HepG2 (cell line): ENCODE measurements around the gene SH3D21. TPM values are rescaled to one million over a fixed set of nuclear protein-coding genes. Genes with fewer than 3 reads are reported as not detected.
A peak's percentile ranks its signal among the peaks of the same experiment; 100 is the strongest.

ENCODE experiments used
- CBX2 ChIP-seq, 2 experiments: fragments of 200-600 bp in 1 of 2; sonication (generic); formaldehyde crosslinking in 1 of 2; IDR thresholded peaks; 2 replicates each; pipeline versions ENCODE4 v1.7.0 to v1.8.1; 2018 to 2022; ENCODE audit warnings: low read depth in 2 of 2, low read length in 1 of 2, mild to moderate bottlenecking in 1 of 2, missing genetic modification reagents in 1 of 2
- HNF4A ChIP-seq: sonication (generic); formaldehyde crosslinking; IDR thresholded peaks from 2 replicates; pipeline ENCODE4 v1.4.0; 2020; ENCODE audit warnings: missing genetic modification reagents
- MAFF ChIP-seq: IDR thresholded peaks from 2 replicates; pipeline ENCODE4 v1.6.1; 2011; ENCODE audit warnings: low read depth, low read length, improper control_type of control experiment
- MED13 ChIP-seq: sonication (generic); formaldehyde crosslinking; IDR thresholded peaks from 2 replicates; pipeline ENCODE4 v1.5.0; 2020; ENCODE audit warnings: missing genetic modification reagents
- MIER3 ChIP-seq: IDR thresholded peaks from 2 replicates; pipeline ENCODE4 v1.6.1; 2016; ENCODE audit warnings: missing compliant biosample characterization, borderline replicate concordance
- MXD4 ChIP-seq: IDR thresholded peaks from 2 replicates; pipeline ENCODE4 v1.6.1; 2016; ENCODE audit warnings: mild to moderate bottlenecking, missing biosample characterization, missing genetic modification reagents
- NFE2 ChIP-seq: sonication (generic); formaldehyde crosslinking; IDR thresholded peaks from 2 replicates; pipeline ENCODE4 v1.4.0; 2020; ENCODE audit warnings: missing genetic modification reagents
- NR2F1 ChIP-seq, 2 experiments: fragments of 450-650 bp in 1 of 2; formaldehyde crosslinking in 1 of 2; IDR thresholded peaks; 2 replicates each; pipeline versions ENCODE4 v1.5.0 to v1.6.1; 2016 to 2020; ENCODE audit warnings: mild to moderate bottlenecking in 1 of 2, missing compliant biosample characterization in 1 of 2, missing genetic modification reagents in 1 of 2, moderate library complexity in 1 of 2
- POGZ ChIP-seq: sonication (generic); formaldehyde crosslinking; IDR thresholded peaks from 2 replicates; pipeline ENCODE4 v1.4.0; 2020; ENCODE audit warnings: mild to moderate bottlenecking, missing genetic modification reagents
- REST ChIP-seq, 2 experiments: IDR thresholded peaks; 2 replicates each; pipeline ENCODE4 v1.6.1; 2011 to 2012; ENCODE audit warnings: low read length in 2 of 2, borderline replicate concordance in 1 of 2, low read depth in 1 of 2, mild to moderate bottlenecking in 1 of 2, moderate library complexity in 1 of 2
- SMAD9 ChIP-seq: sonication (generic); formaldehyde crosslinking; IDR thresholded peaks from 2 replicates; pipeline ENCODE4 v1.5.1; 2020; ENCODE audit warnings: mild to moderate bottlenecking, missing genetic modification reagents
- TMF1 ChIP-seq: sonication (generic); formaldehyde crosslinking; IDR thresholded peaks from 2 replicates; pipeline ENCODE4 v1.8.1; 2022; ENCODE audit warnings: low read depth, missing genetic modification reagents
- ZNF136 ChIP-seq: sonication (generic); formaldehyde crosslinking; IDR thresholded peaks from 2 replicates; pipeline ENCODE4 v1.8.1; 2022; ENCODE audit warnings: low read depth, mild to moderate bottlenecking, moderate library complexity, missing genetic modification reagents
- ZNF451 ChIP-seq: sonication (generic); formaldehyde crosslinking; IDR thresholded peaks from 2 replicates; pipeline ENCODE4 v1.5.0; 2020; ENCODE audit warnings: mild to moderate bottlenecking, missing genetic modification reagents
- ZNF546 ChIP-seq: sonication (generic); formaldehyde crosslinking; conservative IDR thresholded peaks from 2 replicates; pipeline ENCODE4 v1.8.1; 2023; ENCODE audit warnings: mild to moderate bottlenecking, missing genetic modification reagents
- ZNF569 ChIP-seq: sonication (generic); formaldehyde crosslinking; IDR thresholded peaks from 2 replicates; pipeline ENCODE4 v1.5.0; 2020; ENCODE audit warnings: mild to moderate bottlenecking, missing genetic modification reagents, moderate library complexity, borderline replicate concordance
- ZNF790 ChIP-seq: sonication (generic); formaldehyde crosslinking; IDR thresholded peaks from 2 replicates; pipeline ENCODE4 v1.8.0; 2022; ENCODE audit warnings: missing genetic modification reagents, mild to moderate bottlenecking, borderline replicate concordance
- ZNF878 ChIP-seq: sonication (generic); formaldehyde crosslinking; IDR thresholded peaks from 2 replicates; pipeline ENCODE4 v1.8.1; 2023; ENCODE audit warnings: mild to moderate bottlenecking, missing genetic modification reagents, moderate library complexity
- ZSCAN21 ChIP-seq: sonication (generic); formaldehyde crosslinking; IDR thresholded peaks from 2 replicates; pipeline ENCODE4 v1.8.0; 2022; ENCODE audit warnings: mild to moderate bottlenecking, missing genetic modification reagents, moderate library complexity, borderline replicate concordance
- polyA plus RNA-seq, 8 experiments: library from polyadenylated mRNA; depleted of rRNA in 3 of 8; stranded (reverse) in 7 of 8; unstranded in 1 of 8; fragments of >200 nt; fragmentation: Illumina TruSeq in 4 of 8; extraction: Trizol in 4 of 8; gene quantifications; 2 replicates each; pipeline versions ENCODE4 v1.2.1 to v1.2.3, GENCODE V29; 2011 to 2016; ENCODE audit warnings: low read depth in 4 of 8, missing spikeins in 1 of 8, mixed read lengths in 1 of 8; ENCODE audit not compliant: insufficient read depth in 1 of 8
- total RNA-seq, 5 experiments: library from RNA; depleted of rRNA; stranded (reverse); fragments of >200 nt; fragmentation: Illumina TruSeq; extraction: Trizol; gene quantifications; 2 replicates each; pipeline ENCODE4 v1.2.3, GENCODE V29; 2016; ENCODE audit warnings: low read depth in 1 of 5
- TF ChIP-seq, protein P1 (sequence below): sonication (generic); formaldehyde crosslinking; IDR thresholded peaks from 2 replicates; pipeline ENCODE4 v1.8.1; 2022; ENCODE audit warnings: low read depth, mild to moderate bottlenecking, missing genetic modification reagents
- TF ChIP-seq, protein P2 (sequence below): sonication (generic); formaldehyde crosslinking; IDR thresholded peaks from 2 replicates; pipeline ENCODE4 v1.5.0; 2020; ENCODE audit warnings: mild to moderate bottlenecking, missing genetic modification reagents

SH3D21 gene
- total and polyA plus RNA-seq, 2 of the 13 experiments (the other 11 are each of a cell fraction or from before 2014, with no cell fraction given), result 5.1 to 8.6 TPM

DNA sequence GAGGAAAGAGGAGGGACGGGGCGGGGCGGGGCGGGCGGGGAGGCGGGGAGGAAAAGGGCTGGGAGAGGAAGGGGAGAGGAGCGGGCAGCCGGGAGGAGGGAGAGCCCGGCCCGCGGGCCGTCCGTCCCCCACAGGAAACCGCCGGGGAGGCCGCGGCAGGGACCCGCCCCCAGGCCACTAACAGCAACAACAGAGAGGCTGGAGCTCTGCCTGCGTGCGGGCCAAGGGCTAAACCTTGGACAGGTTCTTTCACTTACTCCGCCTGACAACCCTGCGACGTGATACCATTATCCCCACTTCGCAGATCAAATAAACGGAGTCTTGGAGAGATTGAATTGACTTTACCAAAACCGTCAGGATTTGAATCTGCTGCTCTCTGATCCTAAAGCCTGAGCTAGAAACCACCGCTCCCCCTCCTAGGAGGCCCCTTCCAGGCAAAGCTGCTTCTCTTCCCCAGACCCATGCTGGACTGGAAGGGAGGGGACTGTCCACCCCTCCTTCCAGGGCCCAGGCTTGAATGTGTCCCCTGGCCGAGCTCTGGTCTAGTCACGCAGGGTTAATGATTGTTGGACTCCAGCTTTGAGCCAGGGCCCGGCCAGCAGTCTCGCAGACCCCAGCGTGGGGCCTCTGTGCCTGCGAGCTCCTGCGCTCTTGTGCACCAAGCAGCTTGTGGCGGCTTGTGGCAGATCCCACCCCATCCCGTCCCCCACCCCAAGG lies 17.6 kb downstream of the SH3D21 start, which contains the start of gene EVA1B (continued):
- peak in 1 of 2 experiments; percentile 7; a peak in 1 of 4 replicates for TF ChIP-seq REST (IDR thresholded peaks at IDR 0.05; ENCODE audit: borderline replicate concordance in 1 of 2, low read depth in 1 of 2, low read length in 2 of 2)
- TF ChIP-seq SMAD9 (CRISPR knock-in tag), result no peak
- TF ChIP-seq MAFF, result no peak
- no peak for TF ChIP-seq NR2F1 (CRISPR knock-in tag; IDR thresholded peaks at IDR 0.05)
- TF ChIP-seq TMF1 (CRISPR knock-in tag), result no peak
- no peak for TF ChIP-seq ZNF546 (CRISPR knock-in tag)
- TF ChIP-seq MXD4 (CRISPR knock-in tag), result peak; percentile 69; the same call in 1 of the 2 replicates
- TF ChIP-seq POGZ, result 0 out of 2 replicates have a peak, but pooled peaks have one; percentile 26
- no peak for TF ChIP-seq ZNF451
- TF ChIP-seq ZNF878 (CRISPR knock-in tag), result 0 out of 2 replicates have a peak, but pooled peaks have one; percentile 52
- TF ChIP-seq ZSCAN21 (CRISPR knock-in tag), result peak; percentile 52; the same call in 1 of the 2 replicates
- no peak for TF ChIP-seq CBX2 (IDR thresholded peaks at IDR 0.05; ENCODE audit: low read depth, low read length)
- no peak for TF ChIP-seq CBX2 (CRISPR knock-in tag; IDR thresholded peaks at IDR 0.05; ENCODE audit: low read depth)
- 0 out of 2 replicates have a peak, but pooled peaks have one; percentile 40 for TF ChIP-seq ZNF136 (CRISPR knock-in tag)
- TF ChIP-seq MED13 (CRISPR knock-in tag), result no peak
- TF ChIP-seq, protein P1, sequence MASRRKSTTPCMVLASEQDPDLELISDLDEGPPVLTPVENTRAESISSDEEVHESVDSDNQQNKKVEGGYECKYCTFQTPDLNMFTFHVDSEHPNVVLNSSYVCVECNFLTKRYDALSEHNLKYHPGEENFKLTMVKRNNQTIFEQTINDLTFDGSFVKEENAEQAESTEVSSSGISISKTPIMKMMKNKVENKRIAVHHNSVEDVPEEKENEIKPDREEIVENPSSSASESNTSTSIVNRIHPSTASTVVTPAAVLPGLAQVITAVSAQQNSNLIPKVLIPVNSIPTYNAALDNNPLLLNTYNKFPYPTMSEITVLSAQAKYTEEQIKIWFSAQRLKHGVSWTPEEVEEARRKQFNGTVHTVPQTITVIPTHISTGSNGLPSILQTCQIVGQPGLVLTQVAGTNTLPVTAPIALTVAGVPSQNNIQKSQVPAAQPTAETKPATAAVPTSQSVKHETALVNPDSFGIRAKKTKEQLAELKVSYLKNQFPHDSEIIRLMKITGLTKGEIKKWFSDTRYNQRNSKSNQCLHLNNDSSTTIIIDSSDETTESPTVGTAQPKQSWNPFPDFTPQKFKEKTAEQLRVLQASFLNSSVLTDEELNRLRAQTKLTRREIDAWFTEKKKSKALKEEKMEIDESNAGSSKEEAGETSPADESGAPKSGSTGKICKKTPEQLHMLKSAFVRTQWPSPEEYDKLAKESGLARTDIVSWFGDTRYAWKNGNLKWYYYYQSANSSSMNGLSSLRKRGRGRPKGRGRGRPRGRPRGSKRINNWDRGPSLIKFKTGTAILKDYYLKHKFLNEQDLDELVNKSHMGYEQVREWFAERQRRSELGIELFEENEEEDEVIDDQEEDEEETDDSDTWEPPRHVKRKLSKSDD (CRISPR knock-in tag), result no peak
- no peak for TF ChIP-seq ZNF790
- no peak for TF ChIP-seq ZNF569 (CRISPR knock-in tag)
- TF ChIP-seq, protein P2, sequence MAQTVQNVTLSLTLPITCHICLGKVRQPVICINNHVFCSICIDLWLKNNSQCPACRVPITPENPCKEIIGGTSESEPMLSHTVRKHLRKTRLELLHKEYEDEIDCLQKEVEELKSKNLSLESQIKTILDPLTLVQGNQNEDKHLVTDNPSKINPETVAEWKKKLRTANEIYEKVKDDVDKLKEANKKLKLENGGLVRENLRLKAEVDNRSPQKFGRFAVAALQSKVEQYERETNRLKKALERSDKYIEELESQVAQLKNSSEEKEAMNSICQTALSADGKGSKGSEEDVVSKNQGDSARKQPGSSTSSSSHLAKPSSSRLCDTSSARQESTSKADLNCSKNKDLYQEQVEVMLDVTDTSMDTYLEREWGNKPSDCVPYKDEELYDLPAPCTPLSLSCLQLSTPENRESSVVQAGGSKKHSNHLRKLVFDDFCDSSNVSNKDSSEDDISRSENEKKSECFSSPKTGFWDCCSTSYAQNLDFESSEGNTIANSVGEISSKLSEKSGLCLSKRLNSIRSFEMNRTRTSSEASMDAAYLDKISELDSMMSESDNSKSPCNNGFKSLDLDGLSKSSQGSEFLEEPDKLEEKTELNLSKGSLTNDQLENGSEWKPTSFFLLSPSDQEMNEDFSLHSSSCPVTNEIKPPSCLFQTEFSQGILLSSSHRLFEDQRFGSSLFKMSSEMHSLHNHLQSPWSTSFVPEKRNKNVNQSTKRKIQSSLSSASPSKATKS (CRISPR knock-in tag), result no peak
- peak; percentile 82; the same call in 1 of the 2 replicates for TF ChIP-seq MIER3 (CRISPR knock-in tag)
- TF ChIP-seq HNF4A, result peak; percentile 52
- TF ChIP-seq NFE2 (CRISPR knock-in tag), result no peak
